ENCODE measurements around the gene VAMP4. TPM values are rescaled to one million over a fixed set of nuclear protein-coding genes. Genes with fewer than 3 reads are reported as not detected.

VAMP4 gene
- total RNA-seq, 1 experiment from 2014 or later, result 7.4 TPM

DNA sequence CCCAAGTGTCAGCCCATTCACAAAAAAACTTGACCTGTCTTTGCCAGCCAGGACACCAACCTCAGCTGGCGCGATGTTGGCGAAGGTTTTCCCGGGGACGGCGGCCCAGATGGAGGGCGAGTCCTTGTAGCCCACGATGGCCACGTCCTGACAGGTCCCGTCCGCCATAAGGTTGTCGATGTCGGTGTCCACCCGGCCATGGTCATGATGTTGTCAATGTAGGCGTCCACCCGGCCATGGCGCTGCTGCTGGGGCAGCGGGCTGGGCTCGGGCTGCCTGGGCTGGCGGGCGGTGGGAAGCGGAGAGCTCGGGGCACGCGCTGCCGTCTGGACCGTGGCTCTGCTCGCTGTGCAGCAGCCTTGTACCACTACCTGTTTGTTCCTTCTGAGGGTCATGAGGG lies 71.1 kb downstream of the VAMP4 start:
- no peak for DNase-seq
- CTCF ChIA-PET, result no interaction called here
- H3K27ac Mint-ChIP-seq (ENCODE audit: unreplicated experiment), result no peak overlapping the region
- H3K4me1 Mint-ChIP-seq (ENCODE audit: low read depth, unreplicated experiment), result no peaks in the 10 kb centered on the region
- no peak overlapping the region for H3K4me3 Mint-ChIP-seq (ENCODE audit: low read depth, unreplicated experiment)
- BruUV-seq (replicated peaks), result no TSS peak
- TF ChIP-seq, protein P1, sequence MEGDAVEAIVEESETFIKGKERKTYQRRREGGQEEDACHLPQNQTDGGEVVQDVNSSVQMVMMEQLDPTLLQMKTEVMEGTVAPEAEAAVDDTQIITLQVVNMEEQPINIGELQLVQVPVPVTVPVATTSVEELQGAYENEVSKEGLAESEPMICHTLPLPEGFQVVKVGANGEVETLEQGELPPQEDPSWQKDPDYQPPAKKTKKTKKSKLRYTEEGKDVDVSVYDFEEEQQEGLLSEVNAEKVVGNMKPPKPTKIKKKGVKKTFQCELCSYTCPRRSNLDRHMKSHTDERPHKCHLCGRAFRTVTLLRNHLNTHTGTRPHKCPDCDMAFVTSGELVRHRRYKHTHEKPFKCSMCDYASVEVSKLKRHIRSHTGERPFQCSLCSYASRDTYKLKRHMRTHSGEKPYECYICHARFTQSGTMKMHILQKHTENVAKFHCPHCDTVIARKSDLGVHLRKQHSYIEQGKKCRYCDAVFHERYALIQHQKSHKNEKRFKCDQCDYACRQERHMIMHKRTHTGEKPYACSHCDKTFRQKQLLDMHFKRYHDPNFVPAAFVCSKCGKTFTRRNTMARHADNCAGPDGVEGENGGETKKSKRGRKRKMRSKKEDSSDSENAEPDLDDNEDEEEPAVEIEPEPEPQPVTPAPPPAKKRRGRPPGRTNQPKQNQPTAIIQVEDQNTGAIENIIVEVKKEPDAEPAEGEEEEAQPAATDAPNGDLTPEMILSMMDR (IDR thresholded peaks at IDR 0.05; ENCODE audit: unreplicated experiment), result no peak
- no peaks in the 10 kb centered on the region for H3K27me3 Mint-ChIP-seq (ENCODE audit: unreplicated experiment)
- H3K36me3 Mint-ChIP-seq (ENCODE audit: insufficient read depth, unreplicated experiment), result no peaks in the 10 kb centered on the region
- intact Hi-C loops (cut with micrococcal nuclease; ENCODE audit: unreplicated experiment), result no loop called here
- no peaks in the 10 kb centered on the region for H3K9me3 Mint-ChIP-seq (ENCODE audit: low read depth, unreplicated experiment)

DNA sequence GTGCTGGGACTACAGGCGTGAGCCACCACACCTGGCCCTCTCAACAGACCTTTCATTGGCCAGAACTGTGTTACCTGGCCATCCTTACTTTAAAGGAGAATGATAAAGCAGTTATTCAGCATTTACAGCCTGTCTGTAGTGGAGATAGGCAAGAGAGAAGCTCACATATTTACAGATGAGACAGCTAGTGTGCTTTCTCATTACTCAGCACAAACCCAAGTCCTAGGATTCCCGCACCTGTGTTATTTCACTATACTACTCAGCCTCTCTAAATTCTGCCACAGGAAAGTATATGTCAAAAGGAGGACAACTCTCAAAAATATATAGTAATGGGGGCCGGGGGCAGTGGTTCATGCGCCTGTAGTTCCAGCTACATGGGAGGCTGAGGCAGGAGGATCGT lies 73.5 kb downstream of the VAMP4 start:
- CTCF ChIA-PET, result interaction anchor here (0.7 to 1.4 kb wide), 2 partner anchors 45 to 66 kb away, joined by 3 to 4 read pairs; no protein-coding TSS in a partner anchor
- TF ChIP-seq, protein P1 (IDR thresholded peaks at IDR 0.05; ENCODE audit: unreplicated experiment), result no peak
- intact Hi-C loops (cut with micrococcal nuclease; ENCODE audit: unreplicated experiment), result no loop called here
- Mint-ChIP-seq H3K9me3 (ENCODE audit: low read depth, unreplicated experiment) (no peaks in the 10 kb centered on the region), H3K4me1 (ENCODE audit: low read depth, unreplicated experiment) (no peaks in the 10 kb centered on the region), H3K4me3 (ENCODE audit: low read depth, unreplicated experiment) (no peak overlapping the region), H3K36me3 (ENCODE audit: insufficient read depth, unreplicated experiment) (no peaks in the 10 kb centered on the region), H3K27ac (ENCODE audit: unreplicated experiment) (no peak overlapping the region), H3K27me3 (ENCODE audit: unreplicated experiment) (no peaks in the 10 kb centered on the region)
- DNase-seq, result no peak
- no TSS peak for BruUV-seq (replicated peaks)

DNA sequence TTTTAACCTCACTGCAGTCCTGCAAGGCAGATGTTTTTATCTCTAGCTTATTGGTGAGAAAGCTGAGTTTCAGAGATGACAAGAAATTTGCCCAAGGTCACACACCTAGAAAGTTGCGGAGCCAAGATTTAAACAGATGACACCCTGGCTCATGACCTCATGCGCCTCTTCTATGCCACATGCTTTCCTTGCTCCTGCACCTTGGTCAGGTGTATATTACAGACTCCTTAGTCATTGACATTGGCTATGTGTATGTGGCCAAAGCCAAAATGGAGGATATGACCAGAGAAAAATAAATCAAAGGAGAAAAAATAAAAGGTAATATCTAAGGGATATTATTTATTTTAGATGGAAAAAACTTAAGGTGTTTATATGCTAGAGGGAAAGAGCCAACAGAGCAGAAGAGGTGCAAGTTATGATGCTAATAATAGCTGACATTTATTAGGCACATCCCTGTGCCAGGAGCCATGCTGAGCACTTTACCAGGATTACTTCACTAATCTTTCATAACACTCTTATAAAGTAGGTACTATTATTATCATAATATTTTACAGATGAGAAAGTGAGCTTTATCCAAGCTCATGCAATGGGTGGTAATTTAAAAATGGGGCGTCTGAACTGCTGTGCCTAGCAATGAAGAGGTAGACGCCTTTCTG lies 75.6 kb downstream of the VAMP4 start:
- CTCF ChIA-PET, result interaction anchor here (1.2 kb wide), 1 partner anchor 21 kb away, joined by 3 read pairs; no protein-coding TSS in a partner anchor
- Mint-ChIP-seq H3K9me3 (ENCODE audit: low read depth, unreplicated experiment) (no peaks in the 10 kb centered on the region), H3K27me3 (ENCODE audit: unreplicated experiment) (no peaks in the 10 kb centered on the region), H3K4me3 (ENCODE audit: low read depth, unreplicated experiment) (no peak overlapping the region), H3K36me3 (ENCODE audit: insufficient read depth, unreplicated experiment) (no peaks in the 10 kb centered on the region), H3K4me1 (ENCODE audit: low read depth, unreplicated experiment) (peaks cover 5% of the 10 kb centered on the region), H3K27ac (ENCODE audit: unreplicated experiment) (no peak overlapping the region)
- DNase-seq, result no peak
- TF ChIP-seq, protein P1 (IDR thresholded peaks at IDR 0.05; ENCODE audit: unreplicated experiment), result no peak
- no TSS peak for BruUV-seq (replicated peaks)
- intact Hi-C loops (cut with micrococcal nuclease; ENCODE audit: unreplicated experiment), result no loop called here

DNA sequence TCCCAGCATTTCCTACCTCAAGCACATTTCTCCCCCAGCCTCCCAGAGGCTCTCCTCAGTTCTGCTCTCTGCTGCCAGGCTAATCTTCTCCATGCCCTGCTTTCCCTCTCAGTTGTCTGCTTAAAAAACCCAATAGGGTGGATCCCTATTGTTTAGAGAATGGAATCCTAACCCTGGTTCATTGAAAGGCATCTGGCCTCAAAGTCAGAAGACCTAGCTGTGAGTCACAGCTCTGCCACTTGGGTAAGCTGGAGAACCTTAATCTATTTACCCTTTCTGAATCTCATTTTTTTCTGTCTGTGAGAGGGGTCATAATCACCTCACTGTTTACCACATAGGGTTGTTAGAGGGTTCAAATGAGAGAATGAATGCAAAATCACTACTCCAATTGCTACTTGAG lies 76.9 kb downstream of the VAMP4 start:
- TF ChIP-seq, protein P1 (IDR thresholded peaks at IDR 0.05; ENCODE audit: unreplicated experiment), result no peak
- Mint-ChIP-seq H3K9me3 (ENCODE audit: low read depth, unreplicated experiment) (peaks cover 3% of the 10 kb centered on the region), H3K4me3 (ENCODE audit: low read depth, unreplicated experiment) (no peak overlapping the region), H3K36me3 (ENCODE audit: insufficient read depth, unreplicated experiment) (no peaks in the 10 kb centered on the region), H3K27ac (ENCODE audit: unreplicated experiment) (no peak overlapping the region), H3K27me3 (ENCODE audit: unreplicated experiment) (no peaks in the 10 kb centered on the region), H3K4me1 (ENCODE audit: low read depth, unreplicated experiment) (peaks cover 17% of the 10 kb centered on the region)
- BruUV-seq (replicated peaks), result no TSS peak
- CTCF ChIA-PET, result interaction anchor here (0.9 to 1.2 kb wide), 2 partner anchors 20 to 78 kb away, joined by 3 to 6 read pairs; no protein-coding TSS in a partner anchor
- DNase-seq, result no peak
- intact Hi-C loops (cut with micrococcal nuclease; ENCODE audit: unreplicated experiment), result no loop called here
